GM23248 (cell line): Measurements from ENCODE around the gene NDUFAF3.

Source experiments
- EZH2 ChIP-seq: fragments of 200-600 bp; sonication (generic); IDR thresholded peaks from 2 replicates; pipeline ENCODE4 v1.6.1; 2018; ENCODE audit warnings: antibody characterized with exemption, mild to moderate bottlenecking; ENCODE audit not compliant: insufficient read depth, poor library complexity, severe bottlenecking
- EZH2phosphoT487 ChIP-seq: fragments of 200-600 bp; sonication (generic); IDR thresholded peaks from 2 replicates; pipeline ENCODE4 v1.6.1; 2018; ENCODE audit warnings: antibody characterized with exemption, moderate library complexity, mild to moderate bottlenecking, low read depth; ENCODE audit not compliant: insufficient read depth

DNA sequence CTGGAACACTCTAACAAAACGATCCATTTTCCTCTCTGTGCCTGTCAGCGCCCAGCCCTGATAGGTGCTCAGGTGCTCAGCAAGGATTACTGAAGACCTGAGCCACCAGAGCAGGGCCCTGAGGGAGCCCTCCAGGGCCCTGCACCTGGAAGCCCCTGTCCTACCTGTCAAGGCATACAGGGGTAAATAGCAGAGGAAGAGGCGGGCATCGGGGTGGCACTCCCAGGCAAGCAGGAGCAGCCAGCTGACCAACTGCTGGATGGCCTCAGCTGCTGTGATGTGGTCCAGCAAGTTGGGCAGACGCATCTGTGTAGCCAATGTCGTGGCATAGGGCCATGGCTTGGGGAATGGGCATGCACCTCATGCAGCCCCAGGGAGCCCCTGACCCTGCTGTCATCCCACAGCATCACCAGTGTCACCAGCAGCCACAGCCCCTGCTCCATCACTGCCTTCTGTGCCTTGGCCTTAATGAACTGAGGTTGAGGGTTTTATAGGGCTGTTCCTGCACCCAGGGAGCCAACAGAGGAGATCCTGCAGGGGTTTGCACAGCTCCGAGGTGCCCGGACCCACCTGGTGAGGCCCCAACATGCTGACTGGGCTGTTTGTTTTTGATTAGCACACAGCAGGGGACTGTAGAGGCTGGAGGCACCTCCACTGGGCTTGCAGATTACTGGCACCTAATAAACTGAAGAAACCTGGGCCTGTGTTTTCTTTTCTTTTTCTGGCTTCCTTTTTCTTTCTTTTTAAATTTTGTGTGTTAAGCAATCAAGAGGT is 22.6 kb upstream of the NDUFAF3 start:
- TF ChIP-seq EZH2 = no peak
- TF ChIP-seq EZH2phosphoT487 = no peak
